Skeletal muscle tissue (tissue), 4 donors: ENCODE results near the gene TMSB4Y. TPM values are rescaled to one million over a fixed set of nuclear protein-coding genes. Genes with fewer than 3 reads are reported as not detected.
A peak's percentile ranks its signal among the peaks of the same experiment; 100 is the strongest.

ENCODE experiments used
- H3K27ac ChIP-seq: one replicate; pipeline ENCODE4 v1.7.0; 2013; ENCODE audit warnings: mild to moderate bottlenecking, low read depth, low read length, inconsistent platforms
- H3K27me3 ChIP-seq, 3 donors: one replicate each; pipeline ENCODE4 v1.7.0; 2013; ENCODE audit warnings: low read length in 3 of 3; ENCODE audit not compliant: control insufficient read depth in 3 of 3, insufficient read depth in 3 of 3
- H3K36me3 ChIP-seq, 3 donors: one replicate each; pipeline ENCODE4 v1.7.0; 2013; ENCODE audit warnings: low read length in 3 of 3; ENCODE audit not compliant: control insufficient read depth in 3 of 3, insufficient read depth in 3 of 3
- H3K4me1 ChIP-seq, 3 donors: one replicate each; pipeline ENCODE4 v1.7.0; 2013; ENCODE audit warnings: low read length in 3 of 3, mild to moderate bottlenecking in 3 of 3; ENCODE audit not compliant: control insufficient read depth in 3 of 3, insufficient read depth in 3 of 3
- H3K4me3 ChIP-seq, 3 donors: one replicate each; pipeline ENCODE4 v1.7.0; 2013; ENCODE audit warnings: low read length in 3 of 3
- H3K9ac ChIP-seq, 3 donors: one replicate each; pipeline ENCODE4 v1.7.0; 2013; ENCODE audit warnings: low read length in 3 of 3, mild to moderate bottlenecking in 3 of 3, moderate library complexity in 2 of 3, low read depth in 1 of 3
- H3K9me3 ChIP-seq, 3 donors: one replicate each; pipeline ENCODE4 v1.7.0; 2013; ENCODE audit warnings: low read length in 3 of 3; ENCODE audit not compliant: control insufficient read depth in 3 of 3
- total RNA-seq: library from RNA; depleted of rRNA; stranded (reverse); fragments of >200 nt; gene quantifications from one replicate; pipeline ENCODE4 v1.2.3, GENCODE V29; 2014
- donor health status: Osteomylitis.

Gene TMSB4Y
- total RNA-seq, 1 donor from 2014 or later = 1.6 TPM

DNA sequence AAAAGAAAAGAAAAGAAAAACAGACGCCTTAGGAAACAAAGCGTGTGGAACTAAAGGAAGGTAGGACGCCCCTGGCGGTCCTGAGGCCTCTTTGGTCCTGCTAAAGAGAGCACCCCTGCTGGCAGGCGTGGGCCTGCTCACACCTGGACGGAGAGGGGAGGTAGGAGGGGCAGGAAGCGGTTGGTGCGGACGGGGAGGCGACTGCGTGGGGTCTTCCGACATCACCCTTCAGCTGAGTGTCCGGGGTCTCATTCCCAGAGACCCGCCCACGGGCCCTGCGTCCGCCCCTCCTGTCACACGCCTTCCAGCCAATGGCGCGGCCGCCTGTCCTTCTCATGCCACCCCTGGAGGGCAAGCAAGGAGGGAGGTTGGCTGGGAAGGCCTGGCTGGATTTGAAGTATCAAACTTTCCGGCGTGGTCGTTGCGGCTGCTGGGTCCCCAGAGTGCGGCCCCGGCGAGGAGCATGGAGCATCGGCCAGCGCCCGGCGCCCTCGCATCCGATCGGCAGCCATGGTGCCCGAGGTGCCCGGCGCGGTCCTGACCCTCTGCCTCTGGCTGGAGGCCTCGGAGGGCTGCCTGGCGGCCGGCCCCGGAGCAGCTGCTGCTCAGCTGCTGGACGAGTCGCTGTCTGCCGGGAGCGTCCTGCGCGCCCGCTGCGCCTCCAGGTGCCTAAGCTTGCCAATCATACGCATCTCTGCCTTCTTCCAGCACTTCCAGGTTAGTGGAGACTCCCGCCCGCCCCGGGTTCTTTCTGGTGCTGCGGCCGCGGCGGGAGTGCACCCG, 47.8 kb downstream of the TMSB4Y start:
- no peaks in the 10 kb centered on the region for H3K9me3 ChIP-seq
- H3K9ac ChIP-seq = no peak overlapping the region
- no peaks in the 10 kb centered on the region for H3K36me3 ChIP-seq
- H3K4me1 ChIP-seq = peaks cover 0 to 2% (median 0%) of the 10 kb centered on the region in 3 donors
- H3K4me3 ChIP-seq = peak overlapping the region in 2 of 3 donors; percentile 22 to 38
- H3K27ac ChIP-seq = no peak overlapping the region
- peaks cover 0 to 2% (median 0%) of the 10 kb centered on the region in 3 donors for H3K27me3 ChIP-seq

GRCh38 chrY:13754661-13755060, 51.0 kb downstream of the TMSB4Y start:
- Histone ChIP-seq H3K36me3 (no peaks in the 10 kb centered on the region), H3K9me3 (no peaks in the 10 kb centered on the region), H3K27me3 (peaks cover 0 to 2% (median 0%) of the 10 kb centered on the region in 3 donors), H3K4me1 (peaks cover 0 to 2% (median 0%) of the 10 kb centered on the region in 3 donors), H3K4me3 (no peak overlapping the region), H3K9ac (no peak overlapping the region), H3K27ac (no peak overlapping the region)

Other genes with a start within 250 kb of the TMSB4Y start
- gene UTY, start 223.9 kb upstream of the TMSB4Y start, total RNA-seq = 46.4 TPM